ENCODE results near the gene ZNRF3.

Gene ZNRF3

DNA sequence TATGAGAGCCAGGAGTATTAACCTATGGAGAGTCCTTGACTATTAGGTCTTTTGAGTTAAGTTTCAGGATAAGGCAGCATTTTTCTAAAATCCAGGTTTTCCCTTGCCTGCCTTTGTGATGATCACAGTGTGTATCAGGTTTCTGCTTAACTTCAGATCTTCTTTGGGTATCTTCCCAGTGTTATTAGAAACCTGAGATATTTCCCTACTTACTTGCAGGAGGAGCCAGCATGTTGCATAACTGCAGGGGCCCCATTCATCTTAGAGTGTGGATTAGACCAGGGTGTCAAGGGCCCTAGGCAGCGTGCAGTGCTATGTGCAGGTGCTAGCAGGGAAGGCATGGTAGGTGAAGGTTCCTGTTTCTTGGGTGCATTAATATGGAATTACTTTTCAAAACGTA is 69.5 kb downstream of the ZNRF3 start:
- ChIA-PET POLR2A (ENCODE audit: low non-redundant PET) (no interaction called here), CTCF (no interaction called here)
- no peak overlapping the region for H3K27ac ChIP-seq
- DNase-seq (ENCODE audit: low spot score), result no peak
- TF ChIP-seq, protein P1, sequence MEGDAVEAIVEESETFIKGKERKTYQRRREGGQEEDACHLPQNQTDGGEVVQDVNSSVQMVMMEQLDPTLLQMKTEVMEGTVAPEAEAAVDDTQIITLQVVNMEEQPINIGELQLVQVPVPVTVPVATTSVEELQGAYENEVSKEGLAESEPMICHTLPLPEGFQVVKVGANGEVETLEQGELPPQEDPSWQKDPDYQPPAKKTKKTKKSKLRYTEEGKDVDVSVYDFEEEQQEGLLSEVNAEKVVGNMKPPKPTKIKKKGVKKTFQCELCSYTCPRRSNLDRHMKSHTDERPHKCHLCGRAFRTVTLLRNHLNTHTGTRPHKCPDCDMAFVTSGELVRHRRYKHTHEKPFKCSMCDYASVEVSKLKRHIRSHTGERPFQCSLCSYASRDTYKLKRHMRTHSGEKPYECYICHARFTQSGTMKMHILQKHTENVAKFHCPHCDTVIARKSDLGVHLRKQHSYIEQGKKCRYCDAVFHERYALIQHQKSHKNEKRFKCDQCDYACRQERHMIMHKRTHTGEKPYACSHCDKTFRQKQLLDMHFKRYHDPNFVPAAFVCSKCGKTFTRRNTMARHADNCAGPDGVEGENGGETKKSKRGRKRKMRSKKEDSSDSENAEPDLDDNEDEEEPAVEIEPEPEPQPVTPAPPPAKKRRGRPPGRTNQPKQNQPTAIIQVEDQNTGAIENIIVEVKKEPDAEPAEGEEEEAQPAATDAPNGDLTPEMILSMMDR (conservative IDR thresholded peaks at IDR 0.05; ENCODE audit: low read depth), result no peak

DNA sequence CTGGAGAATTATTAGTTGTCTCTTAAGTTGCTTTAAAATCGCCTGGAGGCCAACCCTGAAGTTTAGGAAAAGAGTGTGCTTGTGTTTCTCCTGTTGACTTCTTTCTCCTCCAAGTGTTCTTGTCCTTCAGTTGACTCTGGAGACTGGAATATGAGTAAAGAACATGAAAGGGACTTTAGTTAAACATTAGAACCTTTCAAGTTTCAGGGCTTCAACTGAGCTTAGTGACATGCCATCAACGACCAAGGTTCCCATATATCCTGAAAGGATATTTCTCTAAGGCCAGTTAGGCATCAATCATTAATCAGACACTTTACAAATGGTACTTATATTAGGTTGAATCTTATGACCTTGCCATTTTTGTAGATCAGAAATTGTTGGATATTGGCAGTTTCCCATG is 70.0 kb downstream of the ZNRF3 start:
- no peak for DNase-seq (ENCODE audit: low spot score)
- ChIA-PET CTCF (no interaction called here), POLR2A (ENCODE audit: low non-redundant PET) (no interaction called here)
- H3K27ac ChIP-seq, result no peak overlapping the region
- TF ChIP-seq, protein P1 (conservative IDR thresholded peaks at IDR 0.05; ENCODE audit: low read depth), result no peak

DNA sequence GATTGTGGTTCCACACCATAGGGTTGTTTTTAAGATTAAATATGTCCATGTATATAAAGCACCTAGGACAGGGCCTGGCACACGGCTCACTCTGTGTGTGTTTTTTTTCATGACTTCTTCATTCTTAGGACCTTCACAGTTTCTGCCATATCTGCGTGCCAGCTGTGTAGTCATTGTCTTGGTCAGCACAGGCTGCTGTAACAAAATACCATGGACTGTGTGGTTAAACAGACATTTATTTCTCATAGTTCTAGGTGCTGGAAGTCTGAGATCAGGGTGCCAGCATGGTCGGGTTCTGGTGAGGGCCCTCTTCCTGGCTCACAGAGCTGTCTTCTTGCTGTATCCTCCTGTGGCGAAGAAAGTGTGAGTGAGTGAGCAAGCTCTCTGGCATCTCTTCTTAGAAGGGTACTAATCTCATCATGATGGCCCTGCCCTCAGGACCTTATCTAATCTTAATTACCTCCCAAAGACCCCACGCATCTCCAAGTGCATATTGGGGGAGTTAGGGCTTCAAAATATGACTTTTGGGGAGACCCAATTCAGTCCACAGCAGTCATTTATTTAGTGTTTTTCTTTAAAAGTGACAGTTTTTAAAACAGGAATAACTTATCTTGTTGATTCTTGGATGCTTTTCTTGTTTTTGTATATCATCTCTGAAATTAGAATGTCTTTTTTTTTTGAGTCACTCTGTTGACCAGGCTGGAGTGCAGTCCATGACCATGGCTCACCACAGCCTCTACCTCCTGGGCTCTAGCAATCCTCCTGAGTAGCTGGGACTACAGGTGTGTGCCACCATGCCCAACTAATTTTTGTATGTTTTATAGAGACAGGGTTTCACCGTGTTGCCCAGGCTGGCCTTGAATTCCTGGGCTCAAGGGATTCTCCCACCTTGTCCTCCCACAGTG is 70.9 kb downstream of the ZNRF3 start:
- ChIA-PET CTCF (interaction anchor here (0.6 kb wide), 1 partner anchor 62 kb away, joined by 3 read pairs; no protein-coding TSS in a partner anchor), POLR2A (ENCODE audit: low non-redundant PET) (no interaction called here)
- no peak overlapping the region for H3K27ac ChIP-seq
- TF ChIP-seq, protein P1 (conservative IDR thresholded peaks at IDR 0.05; ENCODE audit: low read depth), result no peak
- DNase-seq (ENCODE audit: low spot score), result no peak

DNA sequence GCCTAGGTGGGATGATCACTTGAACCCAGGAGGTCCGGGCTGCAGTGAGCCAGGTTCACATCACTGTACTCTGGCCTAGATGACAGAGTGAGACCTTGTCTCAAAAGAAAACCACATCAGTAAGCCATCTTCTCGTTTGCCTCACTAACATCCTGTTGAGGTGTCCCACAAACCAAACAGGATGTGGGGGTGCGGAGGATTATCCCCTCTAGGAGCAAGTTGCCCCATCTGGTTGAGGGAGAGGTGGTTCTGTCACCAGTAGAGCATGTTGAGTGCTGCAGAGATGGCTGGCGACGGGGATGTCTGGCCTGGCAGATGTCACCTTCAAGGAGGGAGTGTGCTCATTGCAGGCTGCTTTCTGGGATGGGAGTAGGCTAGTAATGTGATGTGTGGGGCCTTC is 72.4 kb downstream of the ZNRF3 start:
- ChIA-PET CTCF (no interaction called here), POLR2A (ENCODE audit: low non-redundant PET) (no interaction called here)
- TF ChIP-seq, protein P1 (conservative IDR thresholded peaks at IDR 0.05; ENCODE audit: low read depth), result no peak
- no peak overlapping the region for H3K27ac ChIP-seq
- no peak for DNase-seq (ENCODE audit: low spot score)

DNA sequence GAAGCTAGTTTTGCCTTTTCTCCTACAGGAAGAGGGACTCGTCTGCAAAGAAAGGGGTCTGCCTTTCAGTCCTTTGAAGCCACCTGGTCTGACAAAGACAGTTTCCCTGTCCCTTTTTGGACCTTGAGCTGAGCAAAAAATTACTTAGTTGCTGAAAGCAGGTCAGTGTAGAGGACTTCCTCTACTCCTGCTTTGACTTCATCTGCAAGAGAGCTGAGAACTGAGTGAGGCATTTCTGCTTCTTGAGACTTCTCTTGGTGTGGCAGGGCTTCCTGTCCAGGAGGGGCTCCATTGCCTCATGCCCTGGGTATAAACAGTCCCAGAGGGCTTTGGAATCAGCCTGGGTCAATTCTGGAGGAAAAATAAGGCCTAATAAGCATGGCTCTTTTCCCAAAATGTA is 73.1 kb downstream of the ZNRF3 start:
- POLR2A ChIA-PET (ENCODE audit: low non-redundant PET), result no interaction called here
- TF ChIP-seq, protein P1 (conservative IDR thresholded peaks at IDR 0.05; ENCODE audit: low read depth), result no peak

DNA sequence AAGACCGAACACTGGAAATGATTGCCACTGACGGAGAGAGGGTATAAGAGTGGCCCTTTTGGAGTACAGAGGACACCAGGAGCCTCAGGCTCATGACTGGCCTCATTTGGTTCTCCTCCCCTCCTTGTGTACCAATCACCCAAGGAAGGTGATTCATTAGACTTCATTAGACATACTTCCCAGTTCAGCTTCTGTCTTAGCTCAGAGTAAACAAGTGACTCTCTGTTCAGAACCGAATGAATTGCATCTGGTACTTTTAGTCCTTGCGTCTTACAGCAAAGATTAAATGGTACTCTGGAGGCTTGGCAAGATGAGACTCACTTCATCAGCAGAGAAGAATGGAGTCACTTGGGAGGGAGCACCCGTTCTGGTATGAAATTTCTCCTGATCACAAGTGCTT is 75.2 kb downstream of the ZNRF3 start:
- TF ChIP-seq, protein P1 (conservative IDR thresholded peaks at IDR 0.05; ENCODE audit: low read depth), result no peak
- no peak for DNase-seq (ENCODE audit: low spot score)
- POLR2A ChIA-PET (ENCODE audit: low non-redundant PET), result no interaction called here
- H3K27ac ChIP-seq, result no peak overlapping the region
- CTCF ChIA-PET, result no interaction called here

More for the DNA sequence above, 73.1 kb downstream of the ZNRF3 start:
- no peak for DNase-seq (ENCODE audit: low spot score)
- H3K27ac ChIP-seq, result no peak overlapping the region
- CTCF ChIA-PET, result no interaction called here
